Fibroblast of gingiva (primary cell): Measurements from ENCODE around the gene ZNF827.

ENCODE experiments used
- DNase-seq: peaks from one replicate; pipeline ENCODE4 v3.0.0-alpha.2; 2011; ENCODE audit warnings: low read depth

Gene ZNF827

GRCh38 chr4:145795521-145795920 lies 143.1 kb downstream of the ZNF827 start:
- DNase-seq, result peak; percentile 43

GRCh38 chr4:145792429-145792828 lies 146.2 kb downstream of the ZNF827 start:
- no peak for DNase-seq

DNA sequence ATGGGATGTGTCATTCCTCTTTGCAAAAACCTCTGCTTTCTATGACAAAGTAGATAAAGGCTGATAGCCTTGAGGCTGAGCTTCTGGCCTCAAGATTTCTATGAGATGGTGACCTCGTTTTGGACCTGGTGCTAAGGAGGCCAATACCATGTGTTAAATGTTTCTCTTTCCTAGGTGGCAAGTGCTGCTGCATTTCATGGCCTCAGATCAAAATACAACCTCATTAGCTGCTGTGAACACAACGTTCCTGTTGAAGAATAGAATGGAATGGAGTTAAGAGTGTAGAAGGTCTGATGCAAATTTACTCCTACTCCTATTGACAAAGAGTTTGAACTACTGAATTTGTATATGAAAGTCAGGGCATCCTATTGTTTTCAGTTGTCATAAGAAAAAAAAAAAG lies 146.6 kb downstream of the ZNF827 start:
- no peak for DNase-seq

GRCh38 chr4:145788755-145789154 lies 149.9 kb downstream of the ZNF827 start:
- DNase-seq, result peak; percentile 29

DNA sequence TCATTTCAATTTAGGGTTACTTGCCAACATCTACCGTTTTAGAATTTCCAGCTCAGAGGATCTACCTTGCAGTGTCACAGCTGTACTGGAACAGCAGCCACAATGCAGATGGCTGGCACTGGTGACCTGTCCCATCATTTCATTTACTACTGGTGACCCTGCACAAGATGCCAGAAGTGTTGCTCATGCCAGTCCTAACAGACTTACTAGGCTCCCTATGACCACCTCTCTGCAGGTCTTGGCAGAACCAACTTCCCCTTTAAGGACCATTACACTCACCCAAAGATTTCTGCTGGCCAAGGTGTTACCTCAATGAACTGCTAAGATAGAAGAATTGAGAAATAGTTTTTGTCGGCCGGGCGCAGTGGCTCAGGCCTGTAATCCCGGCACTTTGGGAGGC lies 151.8 kb downstream of the ZNF827 start:
- no peak for DNase-seq

DNA sequence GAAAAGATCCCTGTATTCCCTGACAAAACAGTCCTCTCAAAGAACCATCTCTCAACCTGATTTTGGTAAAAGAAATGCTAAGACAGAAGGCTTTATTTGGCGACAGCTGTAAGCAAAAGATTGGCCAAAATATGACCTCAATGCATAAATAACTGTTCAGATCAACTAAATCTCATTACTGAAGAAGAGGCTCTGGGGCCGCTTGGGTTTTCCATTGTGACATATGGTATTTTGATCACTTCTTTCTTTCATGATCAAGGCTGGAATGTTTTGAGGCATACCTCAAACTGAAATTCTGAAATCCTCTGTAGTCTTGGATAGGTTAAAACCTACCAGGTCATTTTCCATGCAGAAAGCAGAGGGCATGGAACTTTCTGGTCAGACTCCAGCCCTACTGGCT lies 152.4 kb downstream of the ZNF827 start:
- no peak for DNase-seq

DNA sequence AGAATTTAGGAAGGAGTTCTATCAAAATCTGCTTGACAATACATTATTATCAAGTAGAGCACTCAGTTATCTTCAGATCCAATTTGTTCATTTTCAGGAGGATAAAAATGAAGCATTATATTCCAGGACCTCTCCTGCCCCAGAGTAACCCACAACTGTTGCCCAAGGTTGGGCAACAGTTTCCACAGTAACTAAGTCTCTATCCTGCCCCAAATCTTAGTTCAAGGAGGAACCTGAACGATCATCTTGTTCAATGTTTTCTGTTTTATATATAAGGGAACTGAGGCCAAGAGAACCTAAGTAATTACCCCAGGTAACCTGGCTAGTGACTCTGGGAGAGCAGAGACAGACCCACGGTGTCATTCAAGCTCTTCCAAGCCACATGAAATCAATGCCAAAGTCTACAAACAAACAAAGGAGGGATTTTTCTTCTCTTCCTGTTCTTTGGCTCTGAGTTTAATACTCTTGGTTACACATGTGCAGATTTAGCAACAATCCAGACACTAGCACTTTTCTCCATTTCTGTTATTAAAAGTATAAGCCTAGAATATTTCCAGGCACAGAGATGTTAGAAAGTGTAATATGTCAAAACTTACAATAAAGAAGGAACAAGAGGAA lies 153.1 kb downstream of the ZNF827 start:
- peak; percentile 42 for DNase-seq

DNA sequence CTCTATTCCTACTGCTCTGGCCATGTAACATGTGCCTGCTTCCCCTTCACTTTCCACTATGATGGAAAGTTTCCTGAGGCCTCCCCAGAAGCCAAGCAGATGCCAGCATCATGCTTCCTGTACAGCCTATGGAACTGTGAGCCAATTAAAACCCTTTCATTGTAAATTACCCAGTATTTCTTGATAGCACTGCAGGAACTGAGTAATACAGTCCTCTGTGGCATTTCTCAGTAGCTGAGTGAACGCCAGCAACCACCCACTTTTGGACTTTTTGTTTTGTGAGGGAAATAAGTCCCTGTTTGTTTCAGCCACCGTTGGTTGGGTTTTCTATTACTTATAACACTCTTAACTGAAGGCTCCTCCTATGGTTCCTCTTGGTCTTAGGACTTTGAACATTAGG lies 154.6 kb downstream of the ZNF827 start:
- no peak for DNase-seq

GRCh38 chr4:145782756-145783155 lies 155.9 kb downstream of the ZNF827 start:
- no peak for DNase-seq

DNA sequence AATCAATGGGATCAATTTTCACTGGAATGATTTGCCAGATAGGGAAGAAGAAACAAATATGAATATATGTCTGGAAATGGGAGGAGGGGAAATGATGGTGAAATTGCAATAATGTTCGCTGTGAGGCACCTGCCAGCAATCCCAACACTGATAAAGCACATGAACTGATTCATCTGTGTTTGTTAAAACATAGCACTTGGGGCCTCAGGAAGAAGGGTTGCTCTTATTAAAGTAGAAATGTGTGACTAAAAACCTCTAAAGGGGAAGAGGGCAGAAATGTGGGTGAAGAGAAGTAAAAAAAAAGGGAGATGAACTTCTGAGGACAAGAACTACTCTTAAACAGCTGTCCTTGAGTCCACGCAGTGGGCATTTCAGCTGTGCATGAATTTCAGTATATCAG lies 157.3 kb downstream of the ZNF827 start:
- DNase-seq, result no peak

DNA sequence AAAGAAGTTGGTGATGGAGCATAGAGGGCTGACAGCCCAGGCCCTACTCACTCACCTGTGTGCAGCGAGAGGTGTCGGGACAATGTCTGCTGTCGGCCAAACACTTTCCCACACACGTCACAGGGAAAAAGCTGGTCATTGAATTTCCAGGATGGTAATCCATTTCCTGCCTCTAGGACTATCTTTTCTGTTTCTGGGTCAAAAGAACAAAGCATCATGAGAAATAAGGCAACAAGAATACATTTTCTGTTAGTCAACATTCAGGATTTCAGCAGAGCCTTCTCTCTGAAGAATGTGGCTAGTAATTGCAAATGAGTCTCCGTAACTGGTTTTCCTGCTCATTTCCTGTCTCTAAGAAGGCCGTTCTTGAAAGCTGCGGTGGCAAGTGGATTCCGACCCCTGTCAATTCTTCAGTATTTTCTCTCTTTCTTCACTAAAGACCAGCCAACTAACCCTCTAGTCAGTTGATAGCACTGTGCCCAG lies 159.3 kb downstream of the ZNF827 start:
- no peak for DNase-seq

GRCh38 chr4:145776208-145776607 lies 162.4 kb downstream of the ZNF827 start:
- no peak for DNase-seq

DNA sequence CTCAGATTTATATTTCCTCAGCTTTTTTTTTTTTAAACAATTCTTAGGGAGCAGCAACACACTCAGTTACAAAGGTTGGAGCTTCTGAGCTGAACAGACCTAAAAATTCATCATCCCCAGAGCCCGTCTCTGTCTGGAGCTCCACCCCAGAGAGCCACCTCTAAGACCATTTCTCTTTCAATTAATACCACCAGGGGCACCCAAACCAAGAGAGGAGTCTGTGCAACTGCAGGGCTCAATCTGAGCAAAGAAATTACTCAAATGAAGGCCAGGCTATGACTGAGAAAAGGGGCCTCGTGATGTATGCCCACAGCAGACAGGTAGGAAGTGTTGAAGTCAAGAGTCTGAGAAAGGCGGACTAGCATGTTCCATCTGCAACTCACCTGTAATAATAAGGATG lies 163.2 kb downstream of the ZNF827 start:
- no peak for DNase-seq

DNA sequence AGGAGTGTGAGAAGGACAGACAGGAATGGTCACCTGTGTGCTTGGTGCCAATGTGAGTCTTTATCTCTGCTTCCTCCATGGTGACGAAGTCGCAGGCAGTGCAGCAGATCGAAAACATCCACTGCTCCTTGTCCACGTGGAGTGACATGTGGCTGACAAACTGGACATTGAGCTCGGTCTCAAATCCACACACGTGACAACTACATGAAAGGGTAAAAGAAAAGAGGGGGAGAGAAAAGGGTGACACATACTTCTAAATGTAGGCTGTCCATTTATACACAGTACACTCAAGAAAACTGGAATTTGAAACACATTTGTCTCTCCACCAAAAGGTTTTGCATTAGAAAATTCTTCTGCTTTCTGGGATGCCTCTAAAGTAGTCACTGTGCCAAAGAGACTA lies 164.2 kb downstream of the ZNF827 start:
- DNase-seq, result no peak

GRCh38 chr4:145773581-145774234 lies 164.9 kb downstream of the ZNF827 start:
- DNase-seq, result no peak

GRCh38 chr4:145772347-145772746 lies 166.3 kb downstream of the ZNF827 start:
- DNase-seq, result no peak

GRCh38 chr4:145770124-145770523 lies 168.5 kb downstream of the ZNF827 start:
- no peak for DNase-seq

- peak; percentile 46 for DNase-seq
These were observed 169.1 kb downstream of the ZNF827 start for GRCh38 chr4:145769450-145770037.

- DNase-seq, result no peak
These were observed 172.3 kb downstream of the ZNF827 start for GRCh38 chr4:145766273-145766672.

- DNase-seq, result no peak
These were observed 175.2 kb downstream of the ZNF827 start for GRCh38 chr4:145763399-145763798.

- DNase-seq, result no peak
These were observed 175.9 kb downstream of the ZNF827 start for GRCh38 chr4:145762719-145763118.

GRCh38 chr4:145760961-145761929 lies 177.4 kb downstream of the ZNF827 start:
- DNase-seq, result no peak
